ENCODE results near the gene THOC5.
"Not testable (repeated sequence)": the region's sequence is repeated elsewhere in the genome, so short reads cannot be mapped to it uniquely, and the experiment has no call there.

The THOC5 gene

DNA sequence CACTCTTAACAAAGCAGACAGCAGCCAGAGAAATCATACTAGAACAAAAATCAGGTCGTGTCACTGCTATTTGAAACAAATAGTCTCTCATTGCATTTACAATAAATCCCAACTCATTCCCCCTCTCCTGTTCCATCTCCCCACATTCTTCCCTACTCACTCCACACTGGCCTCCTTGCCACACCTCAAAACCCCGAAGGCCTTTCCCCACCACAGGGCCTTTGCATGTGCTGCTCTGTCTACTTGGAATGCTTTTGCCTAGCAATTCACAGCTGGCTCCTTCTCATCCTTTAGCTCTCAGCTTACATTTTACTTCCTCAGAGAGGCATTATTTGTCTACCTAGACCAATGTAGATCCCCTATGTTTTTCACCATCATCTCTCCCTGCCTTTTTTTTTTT is 6.3 kb upstream of the THOC5 start:
- no peak for DNase-seq

DNA sequence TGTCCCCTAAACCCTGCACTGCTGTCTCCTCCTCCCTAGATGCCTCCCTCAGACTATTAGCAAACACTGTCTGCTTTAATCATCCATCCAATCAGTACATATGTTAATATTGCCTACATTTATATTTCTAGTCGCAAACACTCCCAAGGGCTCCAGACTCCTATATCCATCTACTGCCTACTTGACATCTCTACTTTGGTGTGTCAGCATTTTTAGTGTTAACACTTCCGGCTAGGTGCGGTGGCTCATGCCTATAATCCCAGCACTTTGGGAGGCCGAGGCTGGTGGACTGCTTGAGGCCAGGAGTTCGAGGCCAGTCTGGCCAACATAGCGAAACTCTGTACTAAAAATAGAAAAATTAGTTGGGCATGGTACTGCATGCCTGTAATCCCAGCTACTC is 5.5 kb upstream of the THOC5 start:
- DNase-seq: no peak

DNA sequence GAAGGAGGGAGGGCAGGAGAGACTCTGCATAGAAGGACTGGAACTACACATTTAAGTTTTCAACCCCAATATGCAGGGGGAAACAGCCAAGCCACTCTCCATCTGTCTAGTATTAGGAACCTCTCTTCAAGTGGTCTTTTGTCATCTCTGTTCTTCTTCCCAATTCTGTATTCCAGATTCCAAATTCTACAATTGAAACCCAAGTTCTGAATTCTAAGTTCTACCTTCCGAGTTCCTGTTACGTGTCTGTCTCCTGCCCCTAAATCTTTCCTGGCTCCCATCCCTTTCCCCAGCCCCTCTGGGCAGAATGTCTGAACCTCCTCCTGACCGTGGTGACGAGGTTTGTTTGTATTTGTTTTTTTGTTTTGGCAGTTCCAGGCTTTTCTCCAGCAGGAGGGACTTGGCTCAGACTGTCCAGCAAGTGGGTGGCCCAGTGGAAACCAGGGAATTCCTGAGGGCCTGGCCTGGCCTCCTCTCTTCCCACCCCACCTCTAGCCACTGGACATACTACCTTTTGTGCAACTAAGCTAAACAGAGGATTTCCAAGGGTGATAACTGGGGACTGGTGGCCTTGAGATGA is 1.6 kb upstream of the THOC5 start:
- no peak for DNase-seq

DNA sequence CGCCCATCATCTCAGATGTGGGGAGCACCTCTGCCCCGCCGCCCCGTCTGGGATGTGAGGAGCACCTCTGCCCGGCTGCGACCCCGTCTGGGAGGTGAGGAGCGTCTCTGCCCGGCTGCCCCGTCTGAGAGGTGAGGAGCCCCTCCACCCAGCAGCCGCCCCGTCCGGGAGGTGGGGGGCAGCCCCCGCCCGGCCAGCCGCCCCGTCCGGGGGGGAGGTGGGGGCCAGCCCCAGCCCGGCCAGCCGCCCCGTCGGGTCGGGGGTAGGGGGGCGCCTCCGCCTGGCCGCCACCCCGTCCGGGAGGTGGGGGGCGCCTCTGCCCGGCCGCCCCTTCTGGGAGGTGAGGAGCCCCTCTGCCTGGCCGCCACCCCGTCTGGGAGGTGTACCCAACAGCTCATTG is 1.2 kb downstream of the THOC5 start:
- DNase-seq: not testable (repeated sequence)

DNA sequence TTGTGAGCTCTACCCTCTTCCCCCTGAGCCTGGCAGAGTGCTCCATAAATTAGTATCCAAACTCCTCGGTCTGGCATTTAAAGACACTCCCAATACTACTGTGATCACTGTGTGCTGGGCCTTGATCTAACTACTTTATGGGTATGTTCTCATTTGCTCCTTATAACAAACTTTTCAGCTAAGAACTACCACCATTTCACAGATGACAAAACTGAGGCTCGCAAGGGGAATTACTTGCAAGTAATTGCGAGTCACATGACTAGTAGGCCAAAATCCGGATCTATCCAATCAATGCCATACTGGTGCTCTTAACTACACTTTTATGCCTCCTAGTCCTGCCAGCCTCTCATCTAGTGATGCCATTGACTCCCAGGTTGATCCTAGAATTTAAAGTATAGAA is 3.6 kb downstream of the THOC5 start:
- DNase-seq: no peak

DNA sequence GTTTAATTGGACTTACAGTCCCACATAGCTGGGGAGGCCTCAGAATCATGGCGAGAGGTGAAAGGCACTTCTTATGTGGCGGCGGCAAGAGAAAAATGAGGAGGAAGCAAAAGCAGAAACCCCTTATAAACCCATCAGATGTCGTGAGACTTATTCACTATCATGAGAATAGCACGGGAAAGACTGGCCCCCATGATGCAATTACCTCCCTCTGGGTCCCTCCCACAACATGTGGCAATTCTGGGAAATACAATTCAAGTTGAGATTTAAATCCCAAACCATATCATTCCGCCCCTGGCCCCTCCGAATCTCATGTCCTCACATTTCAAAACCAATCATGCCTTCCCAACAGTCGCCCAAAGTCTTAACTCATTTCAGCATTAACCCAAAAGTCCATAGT is 8.5 kb downstream of the THOC5 start:
- not testable (repeated sequence) for DNase-seq

DNA sequence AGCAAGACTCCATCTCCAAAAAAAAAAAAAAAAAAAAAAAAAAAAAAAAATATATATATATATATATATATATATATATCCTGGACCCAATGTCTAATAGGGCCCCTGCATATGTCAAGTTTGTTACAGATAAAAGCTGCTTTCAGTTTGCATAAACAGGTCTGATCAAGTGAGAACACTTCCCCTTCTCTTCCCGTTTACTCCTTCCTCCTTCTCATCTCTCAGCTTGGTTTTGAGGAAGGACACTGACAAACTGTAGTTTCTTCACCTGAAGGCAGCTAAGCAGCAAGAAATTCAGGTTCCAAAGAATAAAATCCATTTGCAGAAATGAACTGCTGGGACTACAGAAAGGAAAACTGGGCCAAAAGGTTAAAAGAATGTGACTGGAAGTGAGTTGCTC is 11.7 kb downstream of the THOC5 start:
- DNase-seq: no peak

DNA sequence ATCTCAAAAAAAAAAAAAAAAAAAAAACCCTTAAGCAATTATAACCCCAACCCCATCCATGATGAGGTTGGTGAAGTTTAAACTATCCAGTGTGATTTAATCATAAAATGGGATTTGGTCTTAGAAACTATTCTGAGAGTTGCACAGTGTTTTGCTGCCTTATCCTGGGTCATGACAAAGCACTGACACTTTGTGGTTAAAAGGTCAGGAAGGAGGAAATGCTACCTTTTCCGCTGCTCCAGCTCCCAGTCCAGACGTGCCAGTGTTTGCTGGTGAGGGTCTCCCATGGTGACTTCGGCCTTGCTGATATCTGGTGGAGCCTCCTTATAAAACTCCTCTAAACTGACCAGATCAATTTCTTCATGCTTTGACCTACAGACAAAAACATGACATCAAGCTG is 14.5 kb downstream of the THOC5 start:
- no peak for DNase-seq

DNA sequence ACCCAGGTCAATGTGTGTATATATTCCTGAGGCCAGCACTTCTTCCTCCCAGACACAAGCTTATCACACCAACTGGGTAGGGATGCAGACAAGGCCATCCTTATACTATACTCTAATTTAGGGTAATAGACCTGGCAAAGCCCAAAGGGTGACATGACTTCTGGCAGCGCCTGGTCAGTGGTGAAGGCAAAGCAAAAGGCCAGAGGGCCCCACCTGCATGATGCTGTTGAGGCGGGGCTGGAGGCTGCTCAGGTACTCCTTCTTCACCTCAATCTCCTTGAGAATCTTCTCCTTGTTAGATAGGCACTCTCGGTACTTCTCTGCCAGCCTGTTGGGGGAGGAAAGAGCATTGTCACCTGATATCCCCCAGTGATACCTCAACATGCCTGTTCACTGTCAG is 17.1 kb downstream of the THOC5 start:
- no peak for DNase-seq

DNA sequence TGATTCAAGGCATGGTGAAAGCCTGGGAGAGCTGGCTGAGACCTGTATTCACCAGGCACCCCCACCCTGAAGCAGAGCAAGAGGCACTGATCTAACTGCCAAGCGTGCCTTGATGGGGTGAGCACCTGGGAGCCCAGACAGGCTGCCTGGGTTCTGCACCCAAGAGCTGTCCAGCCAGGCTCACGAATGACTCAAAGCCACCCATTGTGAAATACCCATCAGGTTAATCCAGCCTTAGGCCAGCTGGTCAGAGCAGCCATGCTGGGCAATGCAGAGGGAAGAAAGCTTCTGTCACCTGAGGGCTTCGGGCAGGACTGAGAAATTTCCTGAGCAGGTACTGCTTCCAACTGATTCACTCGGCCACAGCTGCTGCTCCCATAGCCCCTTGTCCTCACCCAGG is 22.1 kb downstream of the THOC5 start:
- no peak for DNase-seq

DNA sequence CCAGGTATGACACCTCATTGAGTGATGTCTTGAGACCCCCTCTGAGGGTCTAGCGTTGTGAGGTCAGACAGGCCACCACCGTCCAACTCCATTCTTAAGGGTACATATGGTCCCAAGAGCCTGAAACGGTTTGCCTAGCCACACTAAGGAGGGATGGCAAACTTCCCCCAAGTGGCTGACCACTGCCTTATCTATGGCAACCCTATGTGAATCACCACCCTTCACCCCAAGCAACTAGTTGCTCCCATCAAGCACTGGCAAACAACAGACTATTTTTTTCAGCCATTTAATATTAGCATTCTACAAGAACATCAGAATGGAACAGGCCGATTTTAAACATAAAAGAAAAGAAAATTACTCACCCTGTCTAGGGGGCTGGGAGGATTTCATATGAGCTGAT is 22.8 kb downstream of the THOC5 start:
- DNase-seq: no peak

DNA sequence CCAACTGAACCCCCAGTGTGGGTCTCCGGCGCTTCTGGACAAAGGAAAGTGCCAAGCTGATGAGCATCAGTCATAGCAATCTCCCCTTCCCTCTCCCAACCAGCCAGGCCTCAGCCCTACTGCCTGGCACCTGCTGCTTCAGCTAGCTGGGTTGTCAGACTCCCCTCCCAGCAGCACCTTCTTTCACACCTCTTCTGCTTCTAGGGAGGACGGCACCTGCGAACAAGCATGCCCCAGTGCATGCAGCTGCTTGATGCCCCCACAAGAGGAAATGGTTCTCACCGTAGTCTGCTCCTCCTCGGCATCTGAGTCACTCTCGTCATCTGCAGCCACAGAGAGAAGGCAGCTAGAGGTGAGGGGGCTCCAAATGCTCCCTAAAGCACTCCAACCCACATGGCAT is 25.4 kb downstream of the THOC5 start:
- DNase-seq: no peak

DNA sequence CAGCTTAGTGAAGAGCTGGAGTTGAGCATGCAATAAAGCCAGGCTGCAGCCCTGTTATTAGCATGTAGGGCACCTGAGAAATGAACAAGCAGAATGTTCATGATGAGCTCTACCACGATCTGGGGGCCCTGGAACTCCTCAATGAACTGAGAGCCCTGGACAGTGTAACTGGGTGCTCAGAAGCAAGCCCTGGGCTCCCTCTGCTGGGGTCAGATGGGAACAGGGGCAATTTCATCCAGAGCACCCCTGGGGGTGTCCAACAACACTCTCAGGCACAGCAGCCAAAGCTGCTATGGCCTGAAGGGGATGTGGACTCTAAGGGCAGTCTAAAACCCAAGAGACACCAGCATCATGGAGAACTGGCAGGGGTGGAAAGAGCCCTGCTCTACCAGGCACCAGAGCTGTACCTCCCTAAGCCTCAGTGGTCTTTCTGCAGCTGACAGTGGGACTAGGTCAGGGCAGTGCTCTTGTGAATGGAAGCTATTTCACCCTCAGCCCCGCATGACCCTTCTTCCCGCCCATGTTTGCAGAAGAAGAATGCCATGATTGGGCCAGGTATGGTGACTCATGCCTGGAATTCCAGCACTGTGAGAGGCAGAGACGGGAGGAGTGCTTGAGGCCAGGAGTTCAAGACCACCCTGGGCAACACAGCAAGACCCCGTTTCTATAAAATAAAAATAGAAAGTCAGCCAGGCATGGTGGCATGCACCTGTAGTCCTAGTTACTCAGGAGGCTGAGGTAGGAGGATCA is 28.9 kb downstream of the THOC5 start:
- DNase-seq: no peak

DNA sequence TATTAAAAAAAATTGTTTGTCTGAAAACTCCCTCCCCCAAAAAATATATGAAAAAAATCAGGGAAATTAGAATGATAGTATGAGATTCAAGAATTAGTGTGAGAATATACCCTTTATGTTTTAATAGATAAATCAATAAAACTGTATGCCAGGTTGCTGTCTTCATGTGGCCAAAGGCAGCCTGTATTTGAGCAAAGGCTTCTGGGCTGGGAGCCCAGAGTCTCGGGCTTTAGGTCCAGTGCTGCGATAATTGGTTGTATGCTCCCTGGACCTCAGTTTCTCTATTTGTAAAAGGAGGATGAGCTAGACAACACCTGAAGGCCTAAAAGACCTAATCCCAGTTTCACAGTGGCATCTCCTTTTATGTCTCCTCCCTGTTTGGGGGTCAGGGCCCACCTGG is 29.8 kb downstream of the THOC5 start:
- no peak for DNase-seq

DNA sequence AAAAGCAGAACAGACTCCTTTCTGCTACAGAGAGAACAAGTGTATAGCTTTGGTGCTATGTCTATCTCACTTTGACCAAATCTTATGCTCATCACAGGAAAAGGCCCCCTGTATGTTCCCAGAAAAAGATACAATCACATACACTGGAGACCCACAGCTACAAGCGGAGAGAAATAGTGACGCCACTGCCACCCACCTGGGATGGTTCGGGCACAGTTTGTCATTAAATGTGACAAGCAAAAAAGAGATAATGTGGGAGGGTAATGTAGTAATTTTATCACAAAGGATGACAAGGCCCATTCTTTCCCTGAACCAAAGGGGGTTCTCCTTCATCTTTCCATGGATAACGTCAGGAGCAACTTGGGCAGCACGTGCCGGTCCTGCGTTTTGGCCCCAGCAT is 32.0 kb downstream of the THOC5 start:
- DNase-seq: no peak

DNA sequence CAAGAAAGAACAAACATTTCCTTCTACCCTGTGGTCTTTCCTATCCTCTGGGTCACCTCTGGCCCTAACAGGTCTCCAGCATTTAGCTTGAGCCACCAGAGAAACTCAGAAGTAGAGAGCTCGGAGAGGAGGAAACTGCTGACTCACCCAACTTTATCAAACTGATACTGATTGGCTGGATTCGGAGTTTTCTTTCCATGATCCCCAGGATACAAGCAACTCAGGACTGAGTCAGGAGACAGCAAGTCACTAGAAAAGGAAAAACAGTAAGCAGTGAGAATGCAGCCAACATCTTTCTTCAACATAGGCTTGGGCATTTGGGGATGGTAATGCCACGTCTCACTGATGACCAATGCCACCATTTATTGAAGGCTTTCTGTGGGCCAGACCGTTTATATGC is 32.7 kb downstream of the THOC5 start:
- DNase-seq: no peak

DNA sequence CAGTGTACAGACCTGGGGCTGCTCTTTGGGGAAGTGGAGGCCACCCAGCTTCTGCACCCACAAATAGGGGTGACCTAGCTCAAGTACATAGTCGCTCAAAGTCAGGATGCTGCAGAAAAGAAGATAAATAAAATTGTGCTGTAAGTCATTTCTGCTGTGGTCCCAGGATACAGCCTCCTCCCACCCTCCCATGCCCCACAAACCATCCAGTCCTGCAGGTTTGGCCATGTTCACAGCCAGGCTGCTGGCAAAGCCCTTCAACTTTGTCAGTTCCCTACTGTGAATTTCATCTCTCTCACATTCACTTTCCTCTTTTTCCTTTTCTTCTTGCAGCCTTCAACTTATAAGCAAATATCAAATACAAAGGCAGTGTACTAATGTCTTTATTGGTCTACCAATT is 33.6 kb downstream of the THOC5 start:
- DNase-seq: no peak

DNA sequence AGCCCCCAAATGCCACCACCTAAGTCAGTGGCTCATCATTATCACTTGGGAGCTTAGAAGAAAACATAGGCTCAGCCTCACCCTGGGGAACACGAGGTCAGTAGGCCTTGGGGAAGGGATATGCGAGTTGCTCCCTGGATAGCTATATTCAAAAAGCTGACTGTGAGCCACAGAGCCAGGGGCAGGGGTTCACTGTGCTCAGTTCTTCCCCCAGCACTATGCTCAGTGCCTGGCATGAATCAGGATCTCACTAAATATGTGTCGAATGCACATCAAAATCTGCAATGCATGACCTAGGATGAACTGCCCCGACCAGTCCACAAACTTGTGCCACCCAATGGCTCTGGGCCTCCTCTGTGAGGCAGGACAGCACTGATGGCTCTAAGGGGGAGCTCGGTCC is 35.1 kb downstream of the THOC5 start:
- no peak for DNase-seq

DNA sequence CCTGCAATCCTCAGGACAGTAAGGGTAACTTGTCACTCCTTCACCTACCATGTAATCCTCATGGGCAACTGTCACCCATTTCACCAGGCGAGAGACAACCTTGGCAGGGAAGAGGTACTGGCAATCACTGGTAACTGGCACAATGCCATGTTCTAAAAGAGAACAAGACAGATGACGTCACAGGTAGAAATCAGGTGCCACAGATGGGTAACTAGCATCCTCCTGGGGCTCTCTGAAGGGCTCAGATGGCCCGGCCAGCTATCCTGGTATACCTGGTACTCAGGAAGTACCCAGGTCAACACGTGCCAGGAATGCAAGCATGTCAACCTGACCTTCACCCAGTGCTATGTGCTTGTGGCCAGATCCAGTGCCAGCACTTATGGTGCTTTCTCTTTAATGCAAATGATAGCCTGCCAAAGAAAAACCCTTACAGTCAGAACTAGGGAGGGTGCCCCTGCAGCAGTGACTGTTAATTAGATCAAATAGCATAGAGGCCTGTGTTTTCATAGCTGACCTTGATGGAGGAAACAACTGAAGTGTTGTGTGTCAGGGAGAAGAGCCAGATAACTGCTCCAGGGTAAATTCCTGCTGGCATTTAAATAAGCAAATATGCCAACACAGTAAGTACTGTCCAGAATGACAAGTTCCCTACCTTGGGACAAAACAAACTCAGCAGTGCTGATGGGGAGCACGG is 36.2 kb downstream of the THOC5 start:
- DNase-seq: no peak

DNA sequence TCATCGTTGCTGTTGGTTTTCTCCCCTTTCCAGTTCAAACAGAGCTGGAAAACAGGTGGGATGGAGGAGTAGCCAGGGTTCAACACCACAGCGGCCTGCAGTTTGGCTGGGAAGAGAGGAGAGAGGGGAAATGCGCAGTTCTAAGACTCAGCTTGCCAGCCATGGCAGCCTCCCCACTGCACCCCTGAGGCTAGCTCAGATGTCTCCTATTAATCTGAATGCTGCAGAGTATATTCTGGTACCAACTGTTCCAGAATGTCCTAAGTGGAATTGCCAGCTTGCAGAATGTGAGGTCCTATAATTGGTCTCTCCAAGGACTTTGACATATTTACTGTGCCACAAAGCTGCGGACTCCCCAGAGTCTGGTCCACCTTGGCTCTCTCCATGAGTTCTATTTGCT is 41.5 kb downstream of the THOC5 start:
- DNase-seq: no peak

DNA sequence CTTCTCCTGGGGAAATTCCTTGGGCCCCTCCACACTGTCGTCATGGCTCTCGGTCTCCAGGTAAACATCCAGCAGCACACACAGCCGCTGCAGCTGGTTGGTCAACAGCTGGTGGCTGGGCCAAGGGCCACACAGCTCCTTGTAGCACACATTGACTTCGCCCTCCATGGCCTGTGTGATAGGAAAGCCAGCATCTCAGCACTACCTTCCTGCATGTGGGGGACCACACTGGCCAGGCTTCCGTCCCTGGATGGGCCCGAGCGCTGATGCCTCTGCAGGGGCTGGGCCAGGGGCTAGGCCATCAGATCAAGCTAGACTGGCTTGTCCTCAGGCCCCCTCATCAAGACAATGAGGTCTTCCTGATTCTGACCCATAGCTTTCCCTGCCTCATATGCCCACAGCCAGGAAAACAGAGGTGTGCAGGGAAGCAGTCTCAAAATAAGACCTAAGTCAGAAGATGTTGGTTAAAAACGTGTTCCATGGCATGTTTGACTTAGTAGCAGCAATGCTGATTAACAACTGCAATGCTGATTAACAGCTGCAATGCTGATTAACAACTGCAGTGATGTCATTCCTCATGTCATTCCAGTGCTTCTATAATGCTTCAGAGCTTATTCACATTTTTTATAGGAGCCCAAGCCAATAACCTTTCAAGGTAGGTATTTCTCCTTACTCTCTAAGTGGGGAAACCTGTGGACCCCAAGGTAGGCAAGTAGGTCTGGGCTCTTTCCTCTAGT is 42.3 kb downstream of the THOC5 start:
- no peak for DNase-seq

DNA sequence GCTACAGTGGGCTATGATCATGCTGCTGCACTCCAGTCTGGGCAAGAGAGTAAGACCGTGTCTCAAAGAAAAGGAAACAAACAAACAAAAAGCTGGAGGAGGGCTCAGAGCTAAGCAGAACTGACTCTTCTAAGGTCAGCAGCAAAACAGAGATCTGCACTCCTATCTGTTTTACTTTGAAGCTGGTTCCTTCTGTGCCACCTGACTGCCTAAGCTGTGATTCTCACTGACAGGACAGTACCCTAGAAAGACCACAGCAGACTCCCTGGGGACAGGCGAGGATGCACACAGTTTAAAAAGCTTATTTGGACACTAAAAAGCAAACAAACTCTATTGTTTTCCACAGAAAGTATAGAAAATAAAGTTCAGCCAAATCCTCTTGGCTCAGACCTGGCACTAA is 43.0 kb downstream of the THOC5 start:
- no peak for DNase-seq

DNA sequence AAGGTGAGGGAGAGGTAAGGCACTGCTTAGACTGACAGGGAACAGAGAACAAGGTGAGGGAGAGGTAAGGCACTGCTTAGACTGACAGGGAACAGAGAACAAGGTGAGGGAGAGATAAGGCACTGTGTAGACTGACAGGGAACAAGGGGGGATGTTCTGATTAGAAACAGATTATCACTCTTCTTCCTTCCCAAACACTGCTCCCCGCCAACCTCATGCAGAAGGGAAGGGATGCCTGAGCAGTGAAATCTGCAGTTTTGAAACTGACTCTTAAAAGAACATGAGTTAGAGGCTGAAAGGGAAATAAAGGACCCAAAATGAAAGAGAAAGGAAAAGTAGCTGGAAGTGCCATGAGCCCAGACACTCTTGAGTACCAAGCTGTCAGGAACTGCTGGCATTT is 43.7 kb downstream of the THOC5 start:
- no peak for DNase-seq

DNA sequence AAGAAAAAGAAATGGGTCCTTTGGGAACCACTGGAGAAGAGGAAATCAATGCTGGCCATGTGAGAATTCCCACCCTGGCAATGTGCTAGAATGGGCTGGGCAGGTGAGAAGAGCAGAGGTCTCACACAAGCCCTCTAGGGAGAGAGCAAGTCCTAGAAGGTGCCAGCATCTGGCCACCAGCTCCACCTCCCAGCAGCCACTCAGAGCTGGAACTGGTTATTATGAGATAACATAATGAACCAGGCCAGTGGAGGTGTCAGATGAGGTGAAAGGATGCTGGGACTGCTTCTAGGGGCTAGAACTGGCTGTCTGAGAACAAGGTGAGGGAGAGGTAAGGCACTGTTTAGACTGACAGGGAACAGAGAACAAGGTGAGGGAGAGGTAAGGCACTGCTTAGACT is 44.3 kb downstream of the THOC5 start:
- no peak for DNase-seq
